GM12878 (cell line): ENCODE data around the gene SDR9C7. TPM values are rescaled to one million over a fixed set of nuclear protein-coding genes. Genes with fewer than 3 reads are reported as not detected.
"Not testable (repeated sequence)": the region's sequence is repeated elsewhere in the genome, so short reads cannot be mapped to it uniquely, and the experiment has no call there.

Experiments used
- ATAC-seq: fragments of 200-7000 bp; cut with Tn5 transposase; 3 replicates; pipeline ENCODE4 v1.9.1; 2020; ENCODE audit warnings: mild to moderate bottlenecking, moderate library complexity
- BruUV-seq: library from RNA; stranded (reverse); fragments of 400-500 nt; replicated peaks from 2 replicates; lab custom pipeline; 2021; lab: Mats Ljungman, UMichigan
- CTCF ChIA-PET: fragments of 300-600 bp; sonication (Branson Sonifier 250); formaldehyde crosslinking; extraction: SDS; loops from one replicate; lab custom pipeline; 2021; ENCODE audit warnings: inconsistent platforms; lab: Yijun Ruan, JAX
- POLR2A ChIA-PET: fragments of 350-600 bp; formaldehyde crosslinking; extraction: SDS; loops from one replicate; lab custom pipeline; 2021; ENCODE audit warnings: inconsistent platforms; lab: Charles Lee
- RAD21 ChIA-PET: fragments of 300-600 bp; sonication (Branson Sonifier 250); formaldehyde crosslinking; loops from one replicate; lab custom pipeline; 2023; ENCODE audit warnings: antibody characterized with exemption; ENCODE audit not compliant: unreplicated experiment; lab: Charles Lee
- SMC1A ChIA-PET: fragments of 300-600 bp; sonication (Branson Sonifier 250); formaldehyde crosslinking; loops from one replicate; lab custom pipeline; 2023; ENCODE audit not compliant: unreplicated experiment, uncharacterized antibody; lab: Charles Lee
- DNase-seq: peaks from one replicate; pipeline ENCODE4 v3.0.0-alpha.2; 2011; ENCODE audit warnings: low read depth, low spot score
- FAIRE-seq: peaks from 3 replicates; lab custom pipeline; 2011; peaks lifted over from hg19 to GRCh38; lab: Jason Lieb, UNC
- H2AFZ ChIP-seq: 2 replicates; pipeline ENCODE4 v1.6.0; 2011; ENCODE audit warnings: low read depth, low read length, control low read depth; ENCODE audit not compliant: control insufficient read depth
- H3K27ac ChIP-seq: 2 replicates; pipeline ENCODE4 v1.5.1; 2011; ENCODE audit warnings: control low read depth; ENCODE audit not compliant: control insufficient read depth, insufficient read depth
- H3K27me3 ChIP-seq, 2 experiments: replicated peaks in 1 of 2; 2 replicates each; pipeline versions ENCODE4 v1.6.0 to v1.6.1; 2011; ENCODE audit warnings: low read length in 1 of 2; ENCODE audit not compliant: control insufficient read depth in 2 of 2, insufficient read depth in 2 of 2
- H3K36me3 ChIP-seq, 2 experiments: 2 replicates each; pipeline ENCODE4 v1.5.1; 2011; ENCODE audit warnings: low read length in 1 of 2; ENCODE audit not compliant: control insufficient read depth in 2 of 2, insufficient read depth in 2 of 2
- H3K4me1 ChIP-seq: 2 replicates; pipeline ENCODE4 v1.6.1; 2011; ENCODE audit warnings: mild to moderate bottlenecking, low read length, moderate library complexity, mixed read lengths; ENCODE audit not compliant: control insufficient read depth, insufficient read depth
- H3K4me2 ChIP-seq: 2 replicates; pipeline ENCODE4 v1.6.0; 2011; ENCODE audit warnings: control low read depth; ENCODE audit not compliant: control insufficient read depth, insufficient read depth
- H3K4me3 ChIP-seq: fragments of 200-600 bp; sonication (generic); 2 replicates; pipeline ENCODE4 v1.5.1; 2016
- H3K79me2 ChIP-seq: 2 replicates; pipeline ENCODE4 v1.6.0; 2011; ENCODE audit warnings: low read length; ENCODE audit not compliant: control insufficient read depth, insufficient read depth
- H3K9ac ChIP-seq: 2 replicates; pipeline ENCODE4 v1.8.0; 2011; ENCODE audit warnings: low read length, control low read depth, mixed read lengths; ENCODE audit not compliant: control insufficient read depth, insufficient read depth
- H3K9me3 ChIP-seq: replicated peaks from 3 replicates; pipeline ENCODE4 v1.5.1; 2011; ENCODE audit warnings: mild to moderate bottlenecking, low read length; ENCODE audit not compliant: control insufficient read depth, insufficient read depth
- H4K20me1 ChIP-seq: 2 replicates; pipeline ENCODE4 v1.6.0; 2011; ENCODE audit not compliant: control insufficient read depth, insufficient read depth
- ATF7 ChIP-seq: fragments of 450-650 bp; IDR thresholded peaks from 2 replicates; pipeline ENCODE4 v1.6.1; 2016; ENCODE audit warnings: low read depth, mild to moderate bottlenecking
- BMI1 ChIP-seq: fragments of 450-650 bp; IDR thresholded peaks from 2 replicates; pipeline ENCODE4 v1.6.1; 2016; ENCODE audit warnings: mild to moderate bottlenecking, moderate library complexity, borderline replicate concordance
- HDAC2 ChIP-seq: fragments of 200-600 bp; sonication (generic); IDR thresholded peaks from 2 replicates; pipeline ENCODE4 v1.6.1; 2017
- IRF4 ChIP-seq: IDR thresholded peaks from 2 replicates; pipeline ENCODE4 v1.6.1; 2011; ENCODE audit warnings: low read depth, low read length
- NBN ChIP-seq: fragments of 450-650 bp; IDR thresholded peaks from 2 replicates; pipeline ENCODE4 v1.6.1; 2016
- PBX3 ChIP-seq: IDR thresholded peaks from 2 replicates; pipeline ENCODE4 v1.6.1; 2011; ENCODE audit warnings: mild to moderate bottlenecking, low read depth, low read length, moderate library complexity; ENCODE audit not compliant: insufficient replicate concordance
- SMARCA5 ChIP-seq: fragments of 450-650 bp; IDR thresholded peaks from 2 replicates; pipeline ENCODE4 v1.6.1; 2017; ENCODE audit warnings: mild to moderate bottlenecking
- TCF12 ChIP-seq: IDR thresholded peaks from 2 replicates; pipeline ENCODE4 v1.6.1; 2011; ENCODE audit warnings: low read depth, mild to moderate bottlenecking, low read length
- ZSCAN29 ChIP-seq: fragments of 450-650 bp; IDR thresholded peaks from 2 replicates; pipeline ENCODE4 v1.6.1; 2017; ENCODE audit warnings: mild to moderate bottlenecking, moderate library complexity
- WGBS: methylation state at CpG from one replicate; pipeline ENCODE4 v1.1.6; 2016; ENCODE audit warnings: low lambda C conversion rate; ENCODE audit not compliant: insufficient replicate concordance, insufficient coverage; ENCODE audit errors: missing lambda C conversion rate; 5-methylcytosine and 5-hydroxymethylcytosine counted together
- in situ Hi-C: fragments of 300-500 bp; cut with MboI; formaldehyde crosslinking; loops from 9 replicates; pipeline ENCODE4 v1.14.3; 2018; ENCODE audit warnings: mixed read lengths
- intact Hi-C: fragments of 100-400 bp; cut with micrococcal nuclease; formaldehyde crosslinking; loops from one replicate; pipeline ENCODE4 v1.14.2; 2022; ENCODE audit not compliant: unreplicated experiment
- polyA plus RNA-seq, 11 experiments: library from polyadenylated mRNA; depleted of rRNA in 4 of 11; unstranded in 6 of 11; stranded (reverse) in 5 of 11; fragments of >200 nt; fragmentation: Nextera tagmentation in 4 of 11; fragmentation: Illumina TruSeq in 1 of 11; extraction: Ambion mirVana in 4 of 11; extraction: Trizol in 1 of 11; gene quantifications; 1 replicate in 1 of 11; 2 replicates in 10 of 11; pipeline versions ENCODE4 v1.2.1 to v1.2.3, GENCODE V29; 2011 to 2016; ENCODE audit warnings: inconsistent platforms in 2 of 11, missing spikeins in 2 of 11, low read depth in 1 of 11
- total RNA-seq, 4 experiments: library from RNA; depleted of rRNA in 3 of 4; stranded (reverse); fragments of >200 nt in 3 of 4; fragmentation: Illumina TruSeq in 1 of 4; extraction: Trizol in 1 of 4; gene quantifications; 2 replicates each; pipeline versions ENCODE4 v1.2.1 to v1.2.3, GENCODE V29; 2013 to 2021
- TF ChIP-seq, protein P1 (sequence below): fragments of 450-650 bp; formaldehyde crosslinking; IDR thresholded peaks from 2 replicates; pipeline ENCODE4 v1.4.0; 2022; ENCODE audit warnings: mild to moderate bottlenecking, moderate library complexity
- TF ChIP-seq, protein P2 (sequence below): fragments of 450-650 bp; IDR thresholded peaks from 2 replicates; pipeline ENCODE4 v1.6.1; 2016; ENCODE audit warnings: mild to moderate bottlenecking

Gene SDR9C7
- total and polyA plus RNA-seq, 10 of the 15 experiments (the other 5 are each of a cell fraction or from before 2014, with no cell fraction given), result 0.04 TPM; not detected in 9

DNA sequence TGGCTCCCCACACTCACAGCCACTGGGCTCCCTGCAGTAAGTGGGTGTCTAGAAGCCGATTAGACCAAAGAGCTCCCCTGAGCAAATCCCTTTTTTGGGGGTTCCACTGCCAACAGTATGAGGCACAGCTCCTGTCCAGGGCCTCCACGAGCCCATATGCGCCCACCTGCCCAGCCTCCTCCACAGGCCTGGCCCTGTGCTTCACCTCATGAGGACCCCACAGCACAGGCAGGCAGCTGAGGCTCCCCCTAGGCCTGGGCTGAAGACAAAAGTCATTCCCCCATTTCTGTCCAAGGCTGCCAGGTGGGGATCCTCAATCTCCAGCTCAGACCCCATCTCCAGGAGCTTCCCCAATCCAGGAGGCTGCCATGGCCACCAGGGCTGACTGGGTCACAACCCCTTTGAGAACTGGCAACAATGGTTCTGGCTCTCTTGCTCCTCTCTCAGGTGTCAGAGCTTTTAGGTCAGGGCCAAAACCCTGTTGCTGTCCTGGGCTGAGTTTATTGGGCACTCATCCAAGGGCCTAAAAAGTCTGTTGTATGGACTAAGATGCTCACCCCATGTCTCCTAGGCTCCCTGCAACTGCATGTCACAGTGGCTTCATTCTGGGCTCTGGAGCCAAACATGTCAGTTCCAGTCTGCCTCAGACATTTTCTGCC is 48.5 kb upstream of the SDR9C7 start:
- ATAC-seq, FAIRE-seq, H2AFZ ChIP-seq, H3K4me1 ChIP-seq, H3K27me3 ChIP-seq, H3K79me2 ChIP-seq, H3K4me2 ChIP-seq, H4K20me1 ChIP-seq, H3K36me3 ChIP-seq, H3K27ac ChIP-seq, SMC1A ChIA-PET, BruUV-seq, RAD21 ChIA-PET, DNase-seq, intact Hi-C loops, H3K9me3 ChIP-seq, H3K9ac ChIP-seq, POLR2A ChIA-PET, H3K4me3 ChIP-seq, in situ Hi-C loops: not testable (repeated sequence)
- CTCF ChIA-PET, result interaction anchor here (0.9 kb wide), 1 partner anchor 220 kb away, joined by 3 read pairs; the partner anchor contains the start of gene HSD17B6
- 30% methylated on average over 2 of the region's 3 CpGs for WGBS

DNA sequence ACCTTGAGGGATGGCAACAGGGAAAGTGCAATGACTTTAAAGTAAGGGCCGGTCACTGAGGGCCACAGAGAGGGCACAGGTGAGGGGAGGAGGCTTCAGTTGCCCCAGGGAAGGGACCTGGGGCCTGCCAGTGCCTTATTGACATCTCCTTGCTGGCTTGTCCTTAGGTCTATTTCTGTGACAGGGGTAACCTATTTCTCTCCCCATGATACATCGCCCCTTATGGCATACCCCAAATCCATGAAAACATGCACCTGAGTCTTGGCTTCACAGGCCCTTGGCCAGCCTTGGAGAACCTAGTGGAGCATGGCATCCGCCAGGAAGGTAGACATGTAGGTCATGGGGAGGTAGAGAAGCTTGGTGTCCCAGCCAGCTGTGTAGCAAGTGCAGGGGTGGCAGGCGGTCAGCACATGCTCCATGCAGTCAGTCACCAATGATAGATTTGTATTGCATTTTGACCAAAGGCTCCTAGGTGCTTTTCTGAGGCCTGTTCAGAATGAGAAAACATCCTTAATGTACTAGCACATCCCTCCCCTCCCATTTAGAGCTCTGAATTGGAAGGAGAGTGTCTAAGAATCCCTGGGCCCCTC is 46.8 kb upstream of the SDR9C7 start:
- no peak overlapping the region for H2AFZ ChIP-seq
- no peak overlapping the region for H3K4me3 ChIP-seq
- ChIA-PET SMC1A (no interaction called here), POLR2A (no interaction called here), RAD21 (no interaction called here), CTCF (no interaction called here)
- DNase-seq (no peak), FAIRE-seq (no peak), ATAC-seq (no peak)
- intact Hi-C loops (no loop called here), in situ Hi-C loops (no loop called here)
- no peaks in the 10 kb centered on the region for H3K27me3 ChIP-seq
- H3K4me1 ChIP-seq, result no peaks in the 10 kb centered on the region
- no peak overlapping the region for H3K4me2 ChIP-seq
- WGBS, result 49% methylated on average over 4 of the region's 4 CpGs
- no peak overlapping the region for H3K9ac ChIP-seq
- no TSS peak for BruUV-seq
- no peaks in the 10 kb centered on the region for H3K36me3 ChIP-seq
- no peaks in the 10 kb centered on the region for H3K79me2 ChIP-seq
- H3K9me3 ChIP-seq, result no peaks in the 10 kb centered on the region
- H3K27ac ChIP-seq, result no peak overlapping the region
- H4K20me1 ChIP-seq, result no peaks in the 10 kb centered on the region
- TF ChIP-seq ZSCAN29 (no peak), SMARCA5 (no peak), ATF7 (no peak), HDAC2 (no peak), NBN (no peak), PBX3 (no peak), BMI1 (no peak), TCF12 (no peak), IRF4 (no peak)
- TF ChIP-seq, protein P1, sequence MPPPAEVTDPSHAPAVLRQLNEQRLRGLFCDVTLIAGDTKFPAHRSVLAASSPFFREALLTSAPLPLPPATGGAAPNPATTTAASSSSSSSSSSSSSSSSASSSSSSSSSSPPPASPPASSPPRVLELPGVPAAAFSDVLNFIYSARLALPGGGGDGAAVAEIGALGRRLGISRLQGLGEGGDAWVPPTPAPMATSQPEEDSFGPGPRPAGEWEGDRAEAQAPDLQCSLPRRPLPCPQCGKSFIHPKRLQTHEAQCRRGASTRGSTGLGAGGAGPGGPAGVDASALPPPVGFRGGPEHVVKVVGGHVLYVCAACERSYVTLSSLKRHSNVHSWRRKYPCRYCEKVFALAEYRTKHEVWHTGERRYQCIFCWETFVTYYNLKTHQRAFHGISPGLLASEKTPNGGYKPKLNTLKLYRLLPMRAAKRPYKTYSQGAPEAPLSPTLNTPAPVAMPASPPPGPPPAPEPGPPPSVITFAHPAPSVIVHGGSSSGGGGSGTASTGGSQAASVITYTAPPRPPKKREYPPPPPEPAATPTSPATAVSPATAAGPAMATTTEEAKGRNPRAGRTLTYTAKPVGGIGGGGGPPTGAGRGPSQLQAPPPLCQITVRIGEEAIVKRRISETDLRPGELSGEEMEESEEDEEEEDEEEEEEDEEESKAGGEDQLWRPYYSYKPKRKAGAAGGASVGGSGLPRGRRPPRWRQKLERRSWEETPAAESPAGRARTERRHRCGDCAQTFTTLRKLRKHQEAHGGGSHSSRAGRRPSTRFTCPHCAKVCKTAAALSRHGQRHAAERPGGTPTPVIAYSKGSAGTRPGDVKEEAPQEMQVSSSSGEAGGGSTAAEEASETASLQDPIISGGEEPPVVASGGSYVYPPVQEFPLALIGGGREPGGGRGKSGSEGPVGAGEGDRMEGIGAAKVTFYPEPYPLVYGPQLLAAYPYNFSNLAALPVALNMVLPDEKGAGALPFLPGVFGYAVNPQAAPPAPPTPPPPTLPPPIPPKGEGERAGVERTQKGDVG (CRISPR knock-in tag), result no peak
- TF ChIP-seq, protein P2, sequence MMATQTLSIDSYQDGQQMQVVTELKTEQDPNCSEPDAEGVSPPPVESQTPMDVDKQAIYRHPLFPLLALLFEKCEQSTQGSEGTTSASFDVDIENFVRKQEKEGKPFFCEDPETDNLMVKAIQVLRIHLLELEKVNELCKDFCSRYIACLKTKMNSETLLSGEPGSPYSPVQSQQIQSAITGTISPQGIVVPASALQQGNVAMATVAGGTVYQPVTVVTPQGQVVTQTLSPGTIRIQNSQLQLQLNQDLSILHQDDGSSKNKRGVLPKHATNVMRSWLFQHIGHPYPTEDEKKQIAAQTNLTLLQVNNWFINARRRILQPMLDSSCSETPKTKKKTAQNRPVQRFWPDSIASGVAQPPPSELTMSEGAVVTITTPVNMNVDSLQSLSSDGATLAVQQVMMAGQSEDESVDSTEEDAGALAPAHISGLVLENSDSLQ, result no peak
